Naive thymus-derived CD4-positive, alpha-beta T cell (primary cell): ENCODE measurements around the gene MYL7. TPM values are rescaled to one million over a fixed set of nuclear protein-coding genes. Genes with fewer than 3 reads are reported as not detected.
"Not testable (repeated sequence)": the region's sequence is repeated elsewhere in the genome, so short reads cannot be mapped to it uniquely, and the experiment has no call there.

Source experiments
- ATAC-seq: fragments of 150-1000 bp; cut with Tn5 transposase; 2 replicates; pipeline ENCODE4 v1.10.0; 2021; ENCODE audit warnings: mild to moderate bottlenecking, moderate library complexity
- CTCF ChIA-PET: fragments of 350-600 bp; sonication (Branson Sonifier 250); formaldehyde crosslinking; loops from one replicate; lab custom pipeline; 2021; ENCODE audit warnings: antibody characterized with exemption; lab: Charles Lee
- POLR2A ChIA-PET: fragments of 350-600 bp; sonication (Branson Sonifier 250); formaldehyde crosslinking; loops from one replicate; lab custom pipeline; 2021; ENCODE audit warnings: antibody characterized with exemption, inconsistent platforms; lab: Charles Lee
- DNase-seq, 9 donors: peaks; one replicate each; pipeline versions ENCODE4 v3.0.0 to v3.0.0-alpha.2; 2020 to 2022; ENCODE audit warnings: mixed read lengths in 1 of 9
- H3K27ac ChIP-seq: one replicate; pipeline ENCODE4 v1.7.0; 2013; ENCODE audit warnings: mild to moderate bottlenecking, low read depth, low read length, moderate library complexity
- H3K27me3 ChIP-seq, 2 donors: one replicate each; pipeline ENCODE4 v1.7.0; 2013; ENCODE audit warnings: low read length in 2 of 2, mild to moderate bottlenecking in 2 of 2, moderate library complexity in 2 of 2; ENCODE audit not compliant: control insufficient read depth in 2 of 2, insufficient read depth in 2 of 2
- H3K36me3 ChIP-seq, 3 experiments: 1 replicate in 2 of 3; 2 replicates in 1 of 3; pipeline ENCODE4 v1.7.0; 2013; ENCODE audit warnings: low read length in 3 of 3, mild to moderate bottlenecking in 3 of 3, moderate library complexity in 1 of 3; ENCODE audit not compliant: insufficient read depth in 3 of 3, control insufficient read depth in 2 of 3
- H3K4me1 ChIP-seq, 2 donors: one replicate each; pipeline ENCODE4 v1.7.0; 2013; ENCODE audit warnings: low read length in 2 of 2, mild to moderate bottlenecking in 2 of 2, moderate library complexity in 1 of 2; ENCODE audit not compliant: control insufficient read depth in 2 of 2, insufficient read depth in 2 of 2
- H3K4me3 ChIP-seq: 2 replicates; pipeline ENCODE4 v1.7.0; 2013; ENCODE audit warnings: mild to moderate bottlenecking, low read length
- H3K9me3 ChIP-seq, 3 experiments: 1 replicate in 2 of 3; 2 replicates in 1 of 3; pipeline ENCODE4 v1.7.0; 2013; ENCODE audit warnings: low read length in 3 of 3; ENCODE audit not compliant: control insufficient read depth in 2 of 3
- H3K27ac Mint-ChIP-seq, 9 donors: one replicate each; pipeline ENCODE4 v1.8.0; 2020 to 2022; ENCODE audit warnings: mixed read lengths in 9 of 9, mild to moderate bottlenecking in 8 of 9, moderate library complexity in 5 of 9, inconsistent platforms in 2 of 9
- H3K27me3 Mint-ChIP-seq, 5 donors: one replicate each; pipeline ENCODE4 v1.8.0; 2021 to 2022; ENCODE audit warnings: mixed read lengths in 5 of 5, mild to moderate bottlenecking in 1 of 5
- H3K36me3 Mint-ChIP-seq, 5 donors: one replicate each; pipeline ENCODE4 v1.8.0; 2020 to 2022; ENCODE audit warnings: mixed read lengths in 5 of 5, mild to moderate bottlenecking in 3 of 5, inconsistent platforms in 1 of 5
- H3K4me1 Mint-ChIP-seq, 7 donors: one replicate each; pipeline ENCODE4 v1.8.0; 2020 to 2022; ENCODE audit warnings: mixed read lengths in 7 of 7, mild to moderate bottlenecking in 3 of 7, inconsistent platforms in 1 of 7
- H3K4me3 Mint-ChIP-seq, 10 donors: one replicate each; pipeline ENCODE4 v1.8.0; 2020 to 2022; ENCODE audit warnings: mild to moderate bottlenecking in 10 of 10, mixed read lengths in 10 of 10, moderate library complexity in 6 of 10, inconsistent platforms in 2 of 10
- H3K9me3 Mint-ChIP-seq, 11 donors: one replicate each; pipeline ENCODE4 v1.8.0; 2020 to 2022; ENCODE audit warnings: mixed read lengths in 11 of 11, mild to moderate bottlenecking in 4 of 11, inconsistent platforms in 1 of 11, moderate library complexity in 1 of 11
- intact Hi-C, 2 donors: fragments of 100-400 bp; cut with micrococcal nuclease; formaldehyde crosslinking; loops; one replicate each; pipeline ENCODE4 v1.15.1; 2023
- polyA plus RNA-seq, 2 donors: library from polyadenylated mRNA; unstranded; fragments of 300-500 nt; fragmentation: Illumina TruSeq; gene quantifications; one replicate each; pipeline ENCODE4 v1.2.3, GENCODE V29; 2021
- total RNA-seq, 6 experiments: library from RNA in 5 of 6; stranded (reverse) in 5 of 6; gene quantifications; 1 replicate in 5 of 6; 2 replicates in 1 of 6; pipeline ENCODE4 v1.2.3 and lab custom pipeline; 2021 to 2026

MYL7 gene
- total and polyA plus RNA-seq, 7 experiments from 2014 or later: not detected

DNA sequence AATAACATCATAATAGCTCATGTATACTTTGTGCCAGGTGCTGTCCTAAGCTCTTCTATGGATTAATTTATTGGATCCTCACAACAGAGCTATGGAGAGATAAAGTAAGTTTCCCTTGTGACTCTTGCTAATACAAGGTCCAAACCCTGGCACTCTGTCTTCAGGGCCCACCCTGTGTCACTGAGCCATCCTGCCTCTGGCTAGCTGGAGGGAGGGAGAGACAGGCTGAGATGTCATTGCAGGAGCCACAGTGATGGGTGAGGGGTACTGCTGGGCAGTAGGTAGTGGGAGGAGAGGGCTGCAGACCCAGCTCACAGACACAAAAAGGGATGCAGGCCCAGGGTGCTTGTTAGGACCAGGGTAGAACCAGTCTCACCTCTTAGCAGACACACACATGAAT lies 31.2 kb upstream of the MYL7 start:
- POLR2A ChIA-PET: interaction anchor here (0.8 kb wide), 1 partner anchor 105 kb away, joined by 3 read pairs; no protein-coding TSS in a partner anchor
- Mint-ChIP-seq H3K9me3 (peaks cover 0 to 12% (median 3%) of the 10 kb centered on the region in 11 donors), H3K36me3 (peaks cover 0 to 3% (median 0%) of the 10 kb centered on the region in 5 donors), H3K27ac (no peak overlapping the region), H3K4me3 (no peak overlapping the region), H3K27me3 (peaks cover 0 to 24% (median 0%) of the 10 kb centered on the region in 5 donors), H3K4me1 (peaks cover 5 to 11% (median 7%) of the 10 kb centered on the region in 7 donors)
- H3K36me3 ChIP-seq: no peaks in the 10 kb centered on the region
- no peaks in the 10 kb centered on the region for H3K4me1 ChIP-seq
- no peaks in the 10 kb centered on the region for H3K9me3 ChIP-seq
- intact Hi-C loops: no loop called here
- CTCF ChIA-PET: no interaction called here
- DNase-seq (no peak), ATAC-seq (no peak)
- H3K4me3 ChIP-seq: no peak overlapping the region
- no peaks in the 10 kb centered on the region for H3K27me3 ChIP-seq
- no peak overlapping the region for H3K27ac ChIP-seq

DNA sequence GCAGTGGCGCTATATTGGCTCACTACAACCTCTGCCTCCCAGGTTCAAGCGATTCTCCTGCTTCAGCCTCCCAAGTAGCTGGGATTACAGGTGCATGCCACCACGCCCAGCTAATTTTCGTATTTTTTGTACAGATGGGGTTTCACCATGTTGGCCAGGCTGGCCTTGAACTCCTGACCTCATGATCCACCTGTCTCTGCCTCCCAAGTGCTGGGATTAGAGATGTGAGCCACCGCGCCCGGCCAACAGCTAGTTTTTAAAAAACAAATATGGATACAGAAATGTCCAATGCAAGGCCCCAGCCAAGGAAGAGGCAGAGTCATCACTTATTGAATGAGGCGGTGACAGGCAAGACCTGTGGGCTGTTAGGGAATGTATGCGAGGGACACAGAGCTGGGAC lies 30.8 kb upstream of the MYL7 start:
- CTCF ChIA-PET, H3K36me3 Mint-ChIP-seq, ATAC-seq, DNase-seq, H3K27me3 ChIP-seq, H3K27ac Mint-ChIP-seq, H3K9me3 ChIP-seq, H3K27ac ChIP-seq, H3K4me3 ChIP-seq, H3K36me3 ChIP-seq, H3K4me3 Mint-ChIP-seq, intact Hi-C loops, H3K4me1 ChIP-seq: not testable (repeated sequence)
- peaks cover 5 to 12% (median 8%) of the 10 kb centered on the region in 7 donors for H3K4me1 Mint-ChIP-seq
- H3K27me3 Mint-ChIP-seq: peaks cover 0 to 27% (median 0%) of the 10 kb centered on the region in 5 donors
- H3K9me3 Mint-ChIP-seq: peaks cover 0 to 12% (median 3%) of the 10 kb centered on the region in 11 donors
- POLR2A ChIA-PET: interaction anchor here (0.8 kb wide), 1 partner anchor 104 kb away, joined by 3 read pairs; no protein-coding TSS in a partner anchor

DNA sequence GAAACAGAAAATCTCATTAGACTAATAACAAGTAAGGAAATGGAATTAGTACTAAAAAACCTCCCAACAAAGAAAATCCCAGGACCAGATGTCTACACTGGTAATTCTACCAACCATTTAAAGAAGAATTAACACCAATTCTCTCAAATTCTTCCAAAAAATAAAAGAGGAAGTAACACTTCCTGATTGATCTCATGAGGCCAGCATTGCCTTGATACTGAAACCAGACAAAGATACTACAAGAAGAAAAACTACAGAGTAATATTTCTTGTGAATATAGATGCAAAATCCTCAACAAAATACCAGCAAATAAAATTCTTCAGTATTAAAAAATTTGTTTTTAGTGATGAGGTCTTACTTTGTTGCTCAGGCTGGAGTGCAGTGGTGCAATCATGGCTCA lies 26.8 kb upstream of the MYL7 start:
- H3K4me3 ChIP-seq: no peak overlapping the region
- no peaks in the 10 kb centered on the region for H3K9me3 ChIP-seq
- H3K27ac Mint-ChIP-seq: peak overlapping the region in 2 of 9 donors; percentile 32 to 60
- ATAC-seq (no peak), DNase-seq (no peak)
- H3K36me3 ChIP-seq: no peaks in the 10 kb centered on the region
- H3K4me3 Mint-ChIP-seq: no peak overlapping the region
- ChIA-PET POLR2A (no interaction called here), CTCF (no interaction called here)
- intact Hi-C loops: no loop called here
- H3K9me3 Mint-ChIP-seq: peaks cover 0 to 18% (median 3%) of the 10 kb centered on the region in 11 donors
- H3K27ac ChIP-seq: no peak overlapping the region
- no peaks in the 10 kb centered on the region for H3K4me1 ChIP-seq
- H3K4me1 Mint-ChIP-seq: peaks cover 3 to 12% (median 8%) of the 10 kb centered on the region in 7 donors
- peaks cover 0 to 27% (median 0%) of the 10 kb centered on the region in 5 donors for H3K27me3 Mint-ChIP-seq
- peaks cover 0 to 3% (median 0%) of the 10 kb centered on the region in 5 donors for H3K36me3 Mint-ChIP-seq
- no peaks in the 10 kb centered on the region for H3K27me3 ChIP-seq

DNA sequence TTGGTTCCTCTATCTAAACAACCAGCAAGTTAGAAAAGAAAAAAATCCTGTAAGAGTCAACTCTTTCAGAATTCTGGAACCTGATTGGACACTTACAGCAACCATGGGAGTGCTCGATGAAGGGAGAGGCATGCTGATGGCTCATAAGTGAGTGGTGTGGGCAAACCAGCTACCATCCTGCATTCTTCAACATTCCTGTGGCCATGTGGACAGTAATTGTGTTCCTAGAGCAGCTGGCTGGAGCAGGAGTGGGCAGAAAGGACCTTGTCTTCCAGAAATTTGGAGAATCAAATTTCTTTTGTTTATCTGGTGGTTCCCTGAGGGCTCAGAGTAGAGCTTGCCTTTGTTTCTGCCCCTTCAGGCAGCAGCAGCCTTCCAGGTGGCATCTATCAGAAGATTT lies 22.5 kb upstream of the MYL7 start:
- peaks cover 2 to 11% (median 7%) of the 10 kb centered on the region in 7 donors for H3K4me1 Mint-ChIP-seq
- Histone ChIP-seq H3K36me3 (no peaks in the 10 kb centered on the region), H3K27me3 (no peaks in the 10 kb centered on the region), H3K27ac (no peak overlapping the region), H3K9me3 (no peaks in the 10 kb centered on the region), H3K4me3 (no peak overlapping the region), H3K4me1 (no peaks in the 10 kb centered on the region)
- peaks cover 0 to 9% (median 0%) of the 10 kb centered on the region in 11 donors for H3K9me3 Mint-ChIP-seq
- POLR2A ChIA-PET: no interaction called here
- peaks cover 0 to 3% (median 0%) of the 10 kb centered on the region in 5 donors for H3K36me3 Mint-ChIP-seq
- CTCF ChIA-PET: no interaction called here
- DNase-seq (no peak), ATAC-seq (no peak)
- H3K27me3 Mint-ChIP-seq: peaks cover 0 to 20% (median 0%) of the 10 kb centered on the region in 5 donors
- intact Hi-C loops: no loop called here
- no peak overlapping the region for H3K27ac Mint-ChIP-seq
- no peak overlapping the region for H3K4me3 Mint-ChIP-seq

DNA sequence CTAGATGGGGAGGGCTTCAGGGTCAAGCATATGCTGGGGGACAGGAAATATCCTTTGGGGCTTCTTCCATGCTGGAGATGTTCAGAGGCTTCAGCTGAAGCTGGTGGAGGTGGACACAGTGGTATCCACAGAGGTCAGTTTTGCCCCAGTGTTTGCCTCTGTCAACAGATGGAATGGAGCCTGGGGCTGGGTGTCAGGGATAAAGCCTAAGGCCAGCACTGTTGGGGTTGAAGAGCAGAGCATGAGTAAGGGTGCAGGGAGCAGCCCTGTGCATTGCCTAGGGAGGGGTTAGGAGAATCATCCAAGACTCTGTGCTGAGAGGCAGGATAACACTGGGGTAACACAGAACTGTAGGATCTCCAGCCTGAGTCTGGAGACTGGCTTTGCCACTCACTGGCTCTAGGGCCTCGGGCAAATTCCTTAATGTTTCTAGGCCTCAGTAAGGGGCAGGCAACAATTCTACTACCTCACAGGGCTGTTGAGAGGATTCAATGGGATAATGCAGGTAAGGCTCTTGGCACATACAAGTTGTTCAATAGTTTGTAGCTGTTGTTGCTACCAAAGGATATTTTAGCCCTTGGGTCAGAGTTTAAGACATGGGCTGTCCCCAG lies 21.8 kb upstream of the MYL7 start:
- no peak for ATAC-seq
- no peak overlapping the region for H3K27ac ChIP-seq
- H3K27me3 Mint-ChIP-seq: peaks cover 0 to 20% (median 0%) of the 10 kb centered on the region in 5 donors
- ChIA-PET CTCF (no interaction called here), POLR2A (no interaction called here)
- no peaks in the 10 kb centered on the region for H3K9me3 ChIP-seq
- no peak for DNase-seq
- H3K36me3 ChIP-seq: no peaks in the 10 kb centered on the region
- peaks cover 0 to 9% (median 0%) of the 10 kb centered on the region in 11 donors for H3K9me3 Mint-ChIP-seq
- H3K4me3 Mint-ChIP-seq: no peak overlapping the region
- H3K27me3 ChIP-seq: no peaks in the 10 kb centered on the region
- H3K4me3 ChIP-seq: no peak overlapping the region
- intact Hi-C loops: no loop called here
- peaks cover 2 to 9% (median 6%) of the 10 kb centered on the region in 7 donors for H3K4me1 Mint-ChIP-seq
- H3K27ac Mint-ChIP-seq: no peak overlapping the region
- peaks cover 0 to 3% (median 0%) of the 10 kb centered on the region in 5 donors for H3K36me3 Mint-ChIP-seq
- H3K4me1 ChIP-seq: no peaks in the 10 kb centered on the region

DNA sequence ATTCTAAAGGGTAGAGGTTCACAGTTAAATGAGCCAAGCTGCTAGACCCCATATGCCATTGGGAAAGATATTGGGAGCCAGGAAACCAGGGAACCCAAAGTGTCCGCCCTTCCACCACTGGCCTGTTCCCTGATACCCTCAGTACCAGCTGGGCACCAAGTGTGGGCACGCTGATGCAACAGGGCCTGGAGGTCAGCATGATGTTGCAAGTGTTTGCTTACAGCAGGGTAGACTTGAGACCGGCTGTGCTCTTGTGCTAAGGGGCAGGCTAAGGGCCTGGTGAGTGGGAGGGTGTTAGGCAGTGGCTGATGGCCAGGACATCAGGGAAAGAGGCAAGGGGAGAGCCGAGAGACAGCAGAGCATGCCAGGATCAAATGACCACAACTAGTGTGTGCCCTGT lies 21.0 kb upstream of the MYL7 start:
- peaks cover 0 to 3% (median 0%) of the 10 kb centered on the region in 5 donors for H3K36me3 Mint-ChIP-seq
- Histone ChIP-seq H3K27me3 (no peaks in the 10 kb centered on the region), H3K27ac (no peak overlapping the region), H3K9me3 (no peaks in the 10 kb centered on the region), H3K4me1 (no peaks in the 10 kb centered on the region), H3K36me3 (no peaks in the 10 kb centered on the region), H3K4me3 (no peak overlapping the region)
- intact Hi-C loops: no loop called here
- no peak for DNase-seq
- ATAC-seq: no peak
- ChIA-PET CTCF (no interaction called here), POLR2A (no interaction called here)
- H3K4me1 Mint-ChIP-seq: peaks cover 0 to 2% (median 0%) of the 10 kb centered on the region in 7 donors
- peaks cover 0 to 9% (median 0%) of the 10 kb centered on the region in 11 donors for H3K9me3 Mint-ChIP-seq
- H3K27me3 Mint-ChIP-seq: peaks cover 0 to 16% (median 0%) of the 10 kb centered on the region in 5 donors
- no peak overlapping the region for H3K27ac Mint-ChIP-seq
- no peak overlapping the region for H3K4me3 Mint-ChIP-seq

DNA sequence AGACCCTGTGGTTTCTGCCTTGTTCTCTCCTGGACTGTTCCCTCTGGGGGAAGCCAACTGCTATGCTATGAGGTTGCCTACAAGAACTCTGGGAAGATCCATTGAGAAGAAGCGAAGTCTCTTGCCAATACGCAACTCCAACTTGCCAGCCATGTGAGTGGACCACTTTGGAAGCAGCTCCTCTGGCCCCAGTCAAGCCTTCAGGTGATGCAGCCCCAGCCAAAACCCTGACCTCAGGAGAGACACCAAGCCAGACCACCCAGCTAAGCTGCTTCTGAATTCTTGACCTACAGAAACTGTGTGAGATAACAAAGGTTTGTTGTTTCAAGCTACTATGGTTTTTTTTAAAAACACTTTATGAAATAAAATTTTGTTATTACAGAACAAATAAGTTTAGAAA lies 20.2 kb upstream of the MYL7 start:
- no peak overlapping the region for H3K4me3 ChIP-seq
- H3K36me3 ChIP-seq: no peaks in the 10 kb centered on the region
- Mint-ChIP-seq H3K36me3 (peaks cover 0 to 3% (median 0%) of the 10 kb centered on the region in 5 donors), H3K27ac (no peak overlapping the region), H3K27me3 (peaks cover 0 to 14% (median 0%) of the 10 kb centered on the region in 5 donors), H3K4me3 (no peak overlapping the region), H3K4me1 (no peaks in the 10 kb centered on the region), H3K9me3 (peaks cover 0 to 9% (median 0%) of the 10 kb centered on the region in 11 donors)
- ATAC-seq: no peak
- intact Hi-C loops: no loop called here
- CTCF ChIA-PET: no interaction called here
- no peaks in the 10 kb centered on the region for H3K4me1 ChIP-seq
- H3K27ac ChIP-seq: no peak overlapping the region
- no peaks in the 10 kb centered on the region for H3K27me3 ChIP-seq
- POLR2A ChIA-PET: no interaction called here
- H3K9me3 ChIP-seq: no peaks in the 10 kb centered on the region
- no peak for DNase-seq
